HG02571 (cell line): ENCODE measurements around the gene VAV3.
"Not testable (repeated sequence)": the region's sequence is repeated elsewhere in the genome, so short reads cannot be mapped to it uniquely, and the experiment has no call there.

Experiments
- ATAC-seq: cut with Tn5 transposase; IDR thresholded peaks from one replicate; pipeline ENCODE4 v1.9.1; 2021; ENCODE audit warnings: mild to moderate bottlenecking, moderate library complexity; ENCODE audit not compliant: unreplicated experiment

VAV3 gene

DNA sequence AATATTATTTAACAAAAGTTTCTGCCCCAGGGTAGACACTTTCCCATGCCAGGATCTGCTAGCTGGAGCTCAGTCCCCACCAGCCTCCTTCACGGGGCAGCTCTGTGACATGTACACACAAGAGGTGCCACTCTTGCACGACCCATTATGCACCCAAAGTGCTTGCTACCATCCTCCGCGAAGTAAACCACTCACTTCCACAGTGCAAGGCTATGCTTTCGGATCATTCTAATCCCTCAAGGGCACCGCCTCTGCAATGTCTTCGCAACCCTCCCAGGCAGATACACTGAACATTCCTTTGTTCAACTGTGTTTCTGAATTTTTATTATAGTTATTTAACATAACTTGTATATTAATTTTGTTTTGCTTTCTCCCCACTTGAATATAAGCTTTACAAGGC is 303.8 kb downstream of the VAV3 start:
- no peak for ATAC-seq

DNA sequence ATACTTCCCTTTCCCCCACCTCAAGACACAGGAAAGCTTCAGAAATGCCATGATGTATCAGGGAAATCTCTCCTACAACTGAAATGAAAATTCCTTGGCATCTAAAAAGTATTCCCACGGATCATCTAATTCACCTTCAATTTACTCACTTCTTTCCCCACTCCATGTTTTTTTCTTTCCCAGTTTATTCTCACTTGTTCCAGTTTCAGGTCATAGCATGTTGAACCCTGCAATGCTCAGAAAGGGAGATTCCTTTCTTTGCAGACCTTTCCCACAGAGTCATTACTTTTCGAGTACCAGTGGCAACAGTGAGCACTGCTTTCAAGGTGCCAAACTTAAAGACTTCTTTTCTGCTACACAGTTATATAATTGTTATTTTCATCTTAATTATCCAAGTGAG is 305.0 kb downstream of the VAV3 start:
- no peak for ATAC-seq

DNA sequence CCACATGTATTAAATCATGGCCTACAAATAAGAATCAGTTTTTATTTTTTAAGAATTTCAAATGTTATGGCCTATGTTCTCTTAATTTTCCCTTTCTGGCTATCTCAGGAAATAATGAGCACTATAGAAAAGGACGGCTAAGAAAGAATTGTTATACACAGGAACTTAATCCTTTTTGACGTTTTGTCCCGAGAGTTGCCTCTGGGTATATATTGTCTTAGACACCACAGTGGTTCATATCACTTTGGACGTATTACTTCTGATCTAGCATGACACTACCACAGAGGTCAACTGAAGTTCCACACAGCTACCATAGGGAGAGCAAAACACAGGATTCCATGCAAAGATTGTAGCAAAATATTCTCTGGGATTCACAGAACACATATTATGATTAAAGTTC is 307.6 kb downstream of the VAV3 start:
- no peak for ATAC-seq

DNA sequence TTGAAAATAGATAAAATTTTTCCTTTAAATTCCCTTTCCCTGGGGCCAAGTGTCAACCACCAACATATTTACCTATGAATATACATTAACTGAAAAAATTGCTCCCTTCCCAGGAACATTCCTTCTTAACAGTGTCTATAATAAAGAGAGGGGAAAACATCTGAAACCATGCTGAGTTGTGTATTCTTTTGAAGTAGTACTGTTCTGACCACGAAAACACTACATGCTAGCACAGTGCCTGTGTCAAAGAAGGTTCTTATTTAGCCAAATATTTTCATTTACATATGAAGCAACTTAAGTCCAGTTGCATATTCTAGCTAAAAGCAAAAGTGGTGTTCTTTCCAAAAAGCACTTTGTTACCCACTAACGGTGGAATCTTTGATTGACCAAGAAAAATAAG is 311.2 kb downstream of the VAV3 start:
- no peak for ATAC-seq

DNA sequence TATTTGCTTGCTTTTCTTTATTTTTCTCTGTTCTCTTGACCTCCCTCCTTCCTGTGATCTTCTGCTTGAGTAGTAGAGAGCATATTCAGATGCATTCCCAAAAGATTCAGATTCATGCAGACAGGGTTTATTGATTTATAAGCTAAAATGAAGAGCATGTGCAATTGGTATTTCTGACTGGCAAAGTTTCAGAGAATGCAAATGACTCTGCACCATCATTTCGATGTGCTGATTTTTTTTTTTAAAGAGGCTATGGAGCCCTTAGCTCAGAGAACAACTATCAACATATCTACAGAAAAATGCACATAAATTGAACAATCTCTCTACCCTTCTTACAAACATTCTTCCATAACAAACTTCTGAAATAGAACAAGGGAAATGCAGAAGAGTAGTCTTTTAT is 312.0 kb downstream of the VAV3 start:
- ATAC-seq: no peak

DNA sequence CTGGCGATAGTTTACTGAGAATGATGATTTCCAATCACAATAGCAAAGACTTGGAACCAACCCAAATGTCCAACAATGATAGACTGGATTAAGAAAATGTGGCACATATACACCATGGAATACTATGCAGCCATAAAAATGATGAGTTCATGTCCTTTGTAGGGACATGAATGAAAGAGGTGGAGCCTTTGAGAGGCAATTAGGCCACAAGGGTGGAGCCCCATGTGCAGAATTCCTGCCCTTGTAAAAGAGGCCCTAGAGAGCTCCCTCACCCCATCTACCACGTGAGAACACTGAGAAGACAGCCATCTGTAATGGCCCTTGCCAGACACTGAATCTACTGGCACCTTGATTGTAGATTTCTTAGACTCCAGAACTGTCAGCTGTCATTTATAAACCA is 314.2 kb downstream of the VAV3 start:
- ATAC-seq: not testable (repeated sequence)

DNA sequence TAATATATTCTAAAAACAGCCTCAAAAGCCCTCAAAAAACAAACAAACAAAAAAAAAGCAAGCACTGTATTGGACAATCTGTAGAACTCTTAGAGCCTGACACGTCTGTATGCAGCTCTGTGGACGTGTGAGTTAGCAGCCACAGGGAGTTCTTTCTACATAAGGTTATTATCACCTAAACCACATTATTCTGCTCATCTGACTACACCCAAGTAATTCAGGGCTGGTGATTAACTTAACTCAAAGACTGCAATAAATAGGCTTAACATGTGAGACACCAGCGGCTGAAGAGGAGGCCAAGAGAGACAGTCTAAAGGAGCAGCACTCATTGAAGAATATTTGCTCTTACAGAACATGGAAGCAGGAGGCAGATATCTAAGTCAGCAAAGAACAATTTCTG is 316.0 kb downstream of the VAV3 start:
- ATAC-seq: no peak

DNA sequence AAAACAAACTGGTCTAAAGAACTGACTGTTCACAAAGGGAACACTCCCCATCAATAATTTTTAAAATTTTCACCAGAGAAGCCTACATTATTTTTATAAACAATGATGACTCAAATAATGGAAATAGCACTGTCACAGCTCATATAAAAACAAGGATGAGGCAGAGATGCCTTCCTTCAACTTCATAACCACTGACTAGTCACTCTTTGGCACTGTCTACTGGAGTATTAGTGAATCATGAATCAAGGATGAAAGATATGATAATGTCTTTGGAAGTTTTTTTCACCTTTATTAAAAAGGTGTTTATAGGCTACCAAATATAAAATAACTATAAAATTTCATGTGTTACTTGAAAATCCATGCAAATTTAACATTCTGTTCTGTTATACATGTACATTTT is 316.9 kb downstream of the VAV3 start:
- ATAC-seq: no peak

DNA sequence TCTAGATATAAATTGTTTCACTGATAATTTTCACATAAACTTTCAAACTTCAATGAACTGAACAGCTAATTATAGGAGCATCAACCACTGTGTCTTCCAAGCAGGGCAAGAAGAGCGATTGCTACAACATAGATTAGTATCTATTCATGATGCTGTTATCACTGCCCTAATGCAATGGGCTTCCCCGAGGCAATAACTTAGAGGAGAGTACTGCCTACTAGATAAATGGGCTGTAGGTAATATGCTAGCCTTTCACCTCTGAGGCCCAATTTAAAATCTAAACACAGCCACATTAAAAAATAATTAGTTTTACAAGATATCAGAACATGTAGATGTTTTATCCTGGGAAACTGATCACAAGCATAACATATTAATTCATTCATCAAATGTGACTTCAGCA is 318.0 kb downstream of the VAV3 start:
- ATAC-seq: no peak

DNA sequence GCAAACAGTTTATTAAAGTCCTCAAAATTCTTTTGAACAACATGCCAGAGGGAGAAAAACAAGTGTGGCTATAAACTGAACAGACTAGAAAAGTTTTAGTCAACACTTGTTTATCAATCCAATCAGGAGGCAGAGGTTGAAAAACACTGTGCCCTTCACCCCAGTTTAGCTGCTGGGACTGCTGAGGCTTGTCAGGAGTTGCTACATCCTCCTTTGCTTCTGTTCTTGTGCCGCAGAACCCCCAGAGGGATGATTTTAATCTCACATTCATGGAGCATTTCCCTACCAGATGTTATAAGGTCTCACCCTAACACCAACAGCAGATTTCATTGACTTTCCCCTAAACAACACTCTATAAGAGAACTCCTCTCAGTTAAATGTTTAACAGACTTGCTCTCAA is 321.2 kb downstream of the VAV3 start:
- no peak for ATAC-seq

DNA sequence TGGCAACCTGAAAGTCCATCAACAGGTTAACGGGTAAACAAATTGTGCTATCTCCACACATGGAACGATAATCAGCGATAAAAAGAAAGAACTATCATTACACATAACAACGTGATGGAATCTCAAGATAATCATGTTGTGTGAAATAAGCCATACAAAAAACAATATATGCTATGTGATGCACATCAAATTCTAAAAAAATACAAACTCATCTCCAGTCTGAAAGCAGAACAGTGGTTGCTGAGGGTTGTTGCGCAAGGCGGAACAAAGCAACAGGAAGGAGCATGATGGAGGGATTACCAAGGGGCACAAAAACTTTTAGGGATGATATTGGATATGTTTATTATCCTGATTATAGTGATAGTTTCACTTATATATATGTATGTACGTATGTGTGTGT is 324.8 kb downstream of the VAV3 start:
- no peak for ATAC-seq

DNA sequence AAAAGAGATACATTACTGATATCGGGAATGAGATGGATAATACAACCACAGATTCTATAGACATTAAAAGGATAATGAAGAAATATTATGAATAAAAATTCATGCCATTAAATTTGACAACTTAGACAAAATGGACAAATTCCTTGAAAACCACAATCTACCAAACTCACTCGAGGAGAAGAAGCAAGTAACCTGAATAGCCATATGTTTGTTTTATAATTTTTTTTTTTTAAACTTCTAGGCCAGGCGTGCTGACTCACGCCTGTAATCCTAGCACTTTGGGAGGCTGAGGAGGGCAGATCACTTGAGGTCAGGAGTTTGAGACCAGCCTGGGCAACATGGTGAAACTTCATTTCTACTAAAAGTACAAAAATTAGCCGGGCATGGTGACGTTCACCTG is 327.9 kb downstream of the VAV3 start:
- no peak for ATAC-seq

DNA sequence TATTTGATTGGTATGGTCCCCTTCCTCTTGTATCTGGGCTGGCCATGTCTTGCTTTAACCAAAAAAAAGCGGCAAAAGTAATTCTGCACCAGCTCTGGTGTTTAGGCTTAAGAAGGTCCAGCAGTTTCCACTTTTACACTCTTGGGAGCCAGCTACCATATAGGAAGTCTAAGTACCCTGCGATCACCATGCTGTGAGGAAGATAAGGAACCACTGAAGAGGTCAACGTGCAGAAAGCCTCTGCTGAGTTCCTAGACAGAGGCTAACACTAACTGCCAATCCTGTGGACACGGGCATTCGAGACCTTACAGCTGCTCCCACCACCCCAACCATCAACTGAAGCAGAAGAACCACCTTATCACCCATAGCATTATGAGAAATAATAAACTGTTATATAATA is 331.4 kb downstream of the VAV3 start:
- no peak for ATAC-seq

DNA sequence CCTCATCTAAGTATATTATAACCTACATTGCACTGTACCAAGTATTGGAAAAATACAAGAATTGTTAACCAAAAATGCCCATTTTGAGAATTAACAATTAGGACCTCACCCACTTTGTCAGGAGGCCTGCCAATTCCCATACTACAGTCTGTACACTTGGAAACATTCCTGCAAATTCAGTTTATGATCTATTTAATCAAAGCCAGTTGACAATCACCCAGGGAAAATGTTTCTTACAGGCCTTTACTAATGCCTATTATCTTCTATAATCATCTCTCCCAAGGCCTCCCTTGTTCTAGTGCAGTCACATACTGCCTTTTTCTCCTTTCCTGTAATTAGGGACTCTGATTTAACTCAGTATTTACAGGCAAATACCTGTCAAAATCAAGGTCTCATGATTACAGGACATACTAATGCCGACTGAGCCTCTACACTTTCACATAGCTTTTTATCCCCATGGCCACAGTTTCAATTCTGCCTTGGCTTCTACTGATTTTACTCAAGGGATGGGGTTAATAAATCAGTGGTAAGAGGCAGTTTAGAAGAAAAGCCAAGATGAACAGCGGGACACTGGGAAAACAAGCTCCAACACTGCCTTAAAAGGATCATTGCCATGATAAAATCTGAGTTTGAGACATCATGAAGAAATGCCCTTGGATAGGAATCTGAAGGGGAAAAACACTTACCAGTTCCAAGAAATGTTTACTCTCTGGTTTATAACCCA is 338.7 kb downstream of the VAV3 start:
- no peak for ATAC-seq

DNA sequence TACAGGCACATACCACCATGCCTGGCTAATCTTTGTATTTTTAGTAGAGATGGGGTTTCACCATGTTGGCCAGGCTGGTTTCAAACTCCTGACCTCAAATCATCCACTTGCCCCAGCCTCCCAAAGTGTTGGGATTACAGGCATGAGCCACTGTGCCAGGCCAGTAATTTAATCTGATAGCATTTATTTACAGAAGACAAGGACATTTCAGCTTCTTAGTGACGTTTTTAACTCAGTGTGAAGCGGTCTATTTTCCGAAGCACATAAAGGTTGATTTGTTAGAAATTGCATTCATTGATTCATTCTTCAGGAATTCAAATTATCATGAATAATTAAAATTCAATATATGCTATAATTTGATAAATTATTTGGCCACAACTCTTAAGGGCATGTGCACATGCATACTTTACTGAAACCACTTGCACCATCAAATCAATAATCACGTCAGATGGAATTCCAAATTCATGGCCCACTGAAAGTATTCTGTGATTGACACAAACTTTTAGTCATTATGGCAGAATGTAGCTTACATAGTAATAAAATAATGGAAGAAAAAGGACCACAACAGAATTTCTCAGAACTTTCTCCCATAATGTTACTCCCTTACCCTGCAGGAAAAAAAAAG is 339.5 kb downstream of the VAV3 start:
- ATAC-seq: no peak

DNA sequence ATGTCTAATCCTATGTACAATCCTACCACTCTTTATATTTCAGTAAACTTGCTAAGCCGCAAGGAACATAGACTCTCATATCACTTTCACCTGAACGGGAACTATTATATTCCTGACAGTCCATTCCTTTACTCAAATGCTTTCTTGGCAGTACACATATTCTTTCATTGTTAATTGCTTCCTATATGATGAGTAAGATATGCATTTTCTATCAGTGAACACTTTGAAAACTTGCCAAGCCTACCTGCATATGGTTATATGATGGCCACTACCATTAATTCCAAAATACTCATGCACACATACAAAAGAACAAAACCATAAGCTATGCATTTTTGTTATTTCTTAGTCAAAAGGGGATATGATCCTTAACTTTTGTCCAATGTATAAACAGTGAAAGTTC is 341.5 kb downstream of the VAV3 start:
- no peak for ATAC-seq

DNA sequence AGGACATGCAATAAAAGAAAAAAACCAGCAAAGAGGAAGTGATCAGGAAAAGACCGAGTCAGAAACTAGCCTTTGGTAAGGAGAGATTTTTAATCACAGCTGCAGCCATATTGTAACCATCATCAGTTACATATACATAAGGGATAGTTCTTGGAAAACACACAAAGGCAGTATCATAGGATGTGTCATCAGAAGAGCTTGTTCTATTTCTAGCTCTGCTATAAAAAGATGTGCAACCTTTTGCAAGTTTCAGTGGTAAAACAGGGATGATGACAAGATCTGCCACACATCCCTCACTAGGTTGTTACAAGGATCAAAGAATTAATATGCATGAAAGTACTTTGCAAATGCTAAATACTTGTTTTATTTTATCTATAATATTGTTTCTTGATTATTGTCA is 342.0 kb downstream of the VAV3 start:
- ATAC-seq: no peak

DNA sequence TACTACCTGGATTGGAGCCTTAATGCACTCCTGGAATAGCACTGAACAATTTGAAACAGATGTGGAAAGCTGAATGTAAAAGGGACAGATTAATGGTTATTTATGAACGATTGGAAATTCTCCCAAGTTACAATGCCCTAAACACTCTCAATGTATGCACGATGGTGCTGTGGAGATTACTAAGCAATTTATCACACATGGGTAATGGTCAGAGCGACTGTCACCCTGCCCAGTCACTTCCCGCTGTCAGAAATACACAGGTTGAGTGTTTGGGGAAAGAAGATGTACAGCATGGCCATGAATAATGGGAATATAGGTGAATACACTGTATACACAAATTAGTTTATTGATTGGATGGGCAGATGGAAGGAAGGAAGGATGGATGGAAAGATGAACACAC is 342.4 kb downstream of the VAV3 start:
- ATAC-seq: no peak

DNA sequence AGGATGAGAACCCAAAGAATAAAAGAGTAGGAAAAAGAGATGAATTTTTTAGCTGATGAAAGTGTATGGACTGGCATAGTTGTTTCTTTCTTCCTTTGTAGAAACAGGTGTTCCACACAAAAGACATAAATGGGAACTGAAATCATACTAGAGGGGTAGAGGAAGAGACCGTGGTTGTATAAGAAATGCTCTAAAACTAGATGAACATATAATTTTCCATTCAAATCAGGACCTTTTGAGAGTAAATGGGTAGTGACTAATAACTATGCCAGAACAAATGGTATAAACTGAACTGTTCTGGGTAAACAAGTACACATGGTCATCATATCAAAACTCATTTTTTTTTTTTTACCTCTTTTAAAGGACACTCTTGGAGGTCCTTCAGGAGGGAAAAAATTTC is 344.2 kb downstream of the VAV3 start:
- no peak for ATAC-seq

DNA sequence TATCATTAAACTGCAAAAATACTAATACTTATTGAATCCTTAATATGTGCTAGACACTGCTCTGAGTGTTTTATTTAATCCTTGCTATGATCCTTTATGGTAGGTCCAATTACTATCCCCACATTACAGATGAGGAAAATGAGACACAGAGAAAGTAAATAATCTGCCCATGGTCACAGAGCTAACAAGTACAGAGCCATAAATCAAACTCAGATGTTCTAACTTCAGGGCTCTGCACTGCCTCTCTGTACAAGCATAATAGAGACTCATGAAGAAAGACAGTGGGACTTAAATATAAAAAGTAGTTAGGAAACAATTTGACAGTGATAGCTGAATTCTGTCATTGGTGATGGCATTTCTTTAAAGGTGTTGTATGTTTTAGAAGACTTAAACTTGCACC is 346.4 kb downstream of the VAV3 start:
- no peak for ATAC-seq

DNA sequence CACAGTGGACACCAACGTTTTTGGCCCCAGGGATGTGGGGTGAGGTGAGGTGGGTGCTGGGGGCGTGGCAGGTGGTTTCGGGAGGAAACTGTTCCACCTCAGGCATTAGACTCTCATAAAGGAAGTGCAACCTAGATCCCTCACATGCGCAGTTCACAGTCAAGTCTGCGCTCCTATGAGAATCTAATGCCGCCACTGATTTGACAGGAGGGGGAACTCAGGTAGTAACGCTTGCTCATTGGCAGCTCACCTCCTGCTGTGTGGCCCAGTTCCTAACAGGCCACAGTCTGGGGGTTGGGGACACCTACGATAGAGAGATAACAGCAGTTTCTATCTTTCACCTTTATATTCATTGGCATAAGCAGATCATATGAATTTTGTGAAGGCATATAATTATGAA is 347.1 kb downstream of the VAV3 start:
- ATAC-seq: no peak

DNA sequence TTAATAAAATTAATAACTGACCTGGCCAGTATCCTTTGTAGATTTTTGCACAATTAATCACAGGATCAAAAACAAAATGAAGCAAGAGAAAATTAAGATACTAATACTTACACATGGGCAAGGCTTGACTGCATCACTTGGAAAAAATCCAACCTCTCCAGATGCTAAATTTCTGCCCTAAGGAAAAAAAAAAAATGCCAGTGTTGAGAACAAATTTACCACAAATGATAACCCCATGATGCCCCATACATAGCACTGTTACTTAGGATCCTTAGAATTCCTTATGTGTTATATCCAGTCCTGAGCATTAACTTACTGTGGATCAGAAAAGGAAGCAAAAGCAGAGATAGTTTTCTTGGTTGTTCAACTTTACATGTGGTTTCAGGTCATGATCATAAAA is 347.5 kb downstream of the VAV3 start:
- ATAC-seq: no peak

DNA sequence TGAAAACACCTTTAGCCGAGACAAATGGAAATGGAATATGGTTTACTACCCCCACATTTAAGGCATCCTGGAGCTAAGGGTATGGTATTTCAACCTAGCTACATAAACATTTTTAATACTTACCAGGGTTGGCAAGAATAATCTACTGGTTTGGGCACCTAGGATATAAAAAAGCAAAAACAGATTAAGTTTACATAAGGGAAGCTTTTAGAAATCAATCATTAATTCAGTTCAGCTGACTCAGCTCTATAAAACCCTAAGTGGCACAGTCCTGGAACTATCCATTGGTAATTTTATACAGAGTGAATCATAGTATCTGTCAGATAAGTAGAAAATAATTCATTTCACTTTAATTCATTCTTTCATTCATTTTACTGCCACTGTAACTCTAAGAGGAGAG is 355.2 kb downstream of the VAV3 start:
- ATAC-seq: no peak
